Keratinocyte (primary cell): ENCODE data around the gene LRR1.

Experiments used
- EZH2 ChIP-seq: IDR thresholded peaks from one replicate; pipeline ENCODE4 v1.6.1; 2012; ENCODE audit warnings: inconsistent platforms, mild to moderate bottlenecking, low read length, moderate library complexity
- TF ChIP-seq, protein P1 (sequence below), 3 experiments: IDR thresholded peaks in 1 of 3; conservative IDR thresholded peaks in 1 of 3; optimal IDR thresholded peaks in 1 of 3; 2 replicates in 2 of 3; 3 replicates in 1 of 3; pipeline versions ENCODE3 to v1.5.1; 2011; ENCODE audit warnings: low read length in 3 of 3, mild to moderate bottlenecking in 3 of 3, moderate library complexity in 2 of 3, control low read depth in 1 of 3, inconsistent platforms in 1 of 3; ENCODE audit not compliant: insufficient read depth in 2 of 3; ENCODE audit errors: extremely low read depth in 1 of 3

DNA sequence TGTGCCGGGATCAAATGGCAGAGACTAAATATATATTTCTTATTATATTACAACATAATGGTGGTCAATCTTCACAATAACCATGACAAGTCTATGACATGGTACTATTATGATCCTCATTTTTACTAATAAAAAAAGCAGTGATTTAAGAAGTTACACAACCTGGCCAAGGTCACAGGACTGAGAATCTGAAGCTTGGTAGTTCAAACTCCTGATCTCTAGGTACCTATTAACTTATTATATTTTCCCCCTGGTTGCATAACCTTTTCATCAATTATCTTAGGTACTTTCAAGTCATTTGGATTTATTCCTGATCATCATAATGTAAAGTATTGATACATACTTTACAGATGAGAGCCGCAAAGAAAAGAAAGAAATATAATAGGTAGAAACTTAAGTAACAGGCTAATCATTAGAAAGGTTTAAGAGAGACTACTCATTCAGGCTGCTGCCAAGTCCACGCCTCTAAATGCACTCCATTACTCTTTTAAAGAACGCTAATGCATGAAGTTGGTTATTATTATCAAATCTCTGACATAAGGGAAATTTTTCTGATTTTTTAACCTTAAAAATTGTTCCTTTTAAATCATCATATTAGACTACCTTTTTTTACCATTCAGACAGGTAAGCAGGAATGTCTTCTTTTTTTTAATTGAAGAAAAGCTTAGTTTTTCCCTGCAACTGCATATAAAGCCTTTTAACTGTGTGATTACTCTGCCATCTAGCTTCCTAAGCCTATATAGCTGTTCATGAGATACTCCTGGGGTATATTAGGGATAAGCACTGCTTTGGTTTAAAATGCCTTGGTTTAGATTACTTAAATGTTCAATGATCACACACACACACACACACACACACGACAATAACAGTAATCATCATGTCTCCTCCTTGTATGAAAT is 48.2 kb upstream of the LRR1 start:
- TF ChIP-seq, protein P1, sequence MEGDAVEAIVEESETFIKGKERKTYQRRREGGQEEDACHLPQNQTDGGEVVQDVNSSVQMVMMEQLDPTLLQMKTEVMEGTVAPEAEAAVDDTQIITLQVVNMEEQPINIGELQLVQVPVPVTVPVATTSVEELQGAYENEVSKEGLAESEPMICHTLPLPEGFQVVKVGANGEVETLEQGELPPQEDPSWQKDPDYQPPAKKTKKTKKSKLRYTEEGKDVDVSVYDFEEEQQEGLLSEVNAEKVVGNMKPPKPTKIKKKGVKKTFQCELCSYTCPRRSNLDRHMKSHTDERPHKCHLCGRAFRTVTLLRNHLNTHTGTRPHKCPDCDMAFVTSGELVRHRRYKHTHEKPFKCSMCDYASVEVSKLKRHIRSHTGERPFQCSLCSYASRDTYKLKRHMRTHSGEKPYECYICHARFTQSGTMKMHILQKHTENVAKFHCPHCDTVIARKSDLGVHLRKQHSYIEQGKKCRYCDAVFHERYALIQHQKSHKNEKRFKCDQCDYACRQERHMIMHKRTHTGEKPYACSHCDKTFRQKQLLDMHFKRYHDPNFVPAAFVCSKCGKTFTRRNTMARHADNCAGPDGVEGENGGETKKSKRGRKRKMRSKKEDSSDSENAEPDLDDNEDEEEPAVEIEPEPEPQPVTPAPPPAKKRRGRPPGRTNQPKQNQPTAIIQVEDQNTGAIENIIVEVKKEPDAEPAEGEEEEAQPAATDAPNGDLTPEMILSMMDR (optimal IDR thresholded peaks at IDR 0.05 in 1 of 3, IDR thresholded peaks at IDR 0.05 in 1 of 3, conservative IDR thresholded peaks at IDR 0.05 in 1 of 3; ENCODE audit: extremely low read depth in 1 of 3, insufficient read depth in 2 of 3, low read length in 3 of 3): peak in 2 of 3 experiments; percentile 36 to 37
- TF ChIP-seq EZH2: no peak
